ENCODE data around the gene FAM234B. TPM values are rescaled to one million over a fixed set of nuclear protein-coding genes. Genes with fewer than 3 reads are reported as not detected.

The FAM234B gene
- total RNA-seq, 1 donor from 2014 or later: 18.7 TPM

GRCh38 chr12:13007496-13008233 is 36.5 kb upstream of the FAM234B start:
- Mint-ChIP-seq H3K4me3 (ENCODE audit: low read depth) (no peak overlapping the region), H3K4me1 (ENCODE audit: low read depth) (peaks cover 24% of the 10 kb centered on the region), H3K9me3 (ENCODE audit: low read depth) (no peaks in the 10 kb centered on the region), H3K27ac (no peak overlapping the region), H3K36me3 (ENCODE audit: insufficient read depth) (no peaks in the 10 kb centered on the region), H3K27me3 (peaks cover 21% of the 10 kb centered on the region)
- TF ChIP-seq CTCF (IDR thresholded peaks at IDR 0.05; ENCODE audit: unreplicated experiment): no peak
- DNase-seq (ENCODE audit: low spot score, unreplicated experiment): no peak

- Mint-ChIP-seq H3K4me3 (ENCODE audit: low read depth) (no peak overlapping the region), H3K4me1 (ENCODE audit: low read depth) (peaks cover 24% of the 10 kb centered on the region), H3K27me3 (peaks cover 12% of the 10 kb centered on the region), H3K9me3 (ENCODE audit: low read depth) (no peaks in the 10 kb centered on the region), H3K36me3 (ENCODE audit: insufficient read depth) (no peaks in the 10 kb centered on the region), H3K27ac (no peak overlapping the region)
- DNase-seq (ENCODE audit: low spot score, unreplicated experiment): no peak
- TF ChIP-seq CTCF (IDR thresholded peaks at IDR 0.05; ENCODE audit: unreplicated experiment): no peak
Observed at GRCh38 chr12:13008741-13009380, 35.3 kb upstream of the FAM234B start.

DNA sequence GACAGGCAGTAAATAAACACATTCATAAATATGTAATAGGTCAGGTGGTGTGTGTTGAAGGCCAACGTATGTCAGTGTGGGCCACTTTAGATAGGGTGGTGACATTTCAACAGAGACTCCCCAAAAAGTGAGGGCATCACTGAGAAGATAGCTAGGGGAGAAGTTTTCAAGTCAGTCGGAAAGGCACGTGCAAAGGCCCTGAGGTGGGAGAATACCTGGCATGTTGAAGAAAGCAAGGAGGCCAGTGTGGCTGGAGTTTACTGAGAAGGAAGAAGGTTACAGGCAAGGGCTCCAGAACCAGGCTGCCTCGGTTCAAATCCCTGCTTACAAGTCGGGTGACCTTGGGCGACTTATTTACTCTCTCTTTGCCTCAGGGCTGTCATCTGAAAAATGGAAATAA is 33.1 kb upstream of the FAM234B start:
- Mint-ChIP-seq H3K27me3 (peaks cover 6% of the 10 kb centered on the region), H3K4me1 (ENCODE audit: low read depth) (peaks cover 16% of the 10 kb centered on the region), H3K36me3 (ENCODE audit: insufficient read depth) (no peaks in the 10 kb centered on the region), H3K9me3 (ENCODE audit: low read depth) (no peaks in the 10 kb centered on the region), H3K27ac (no peak overlapping the region), H3K4me3 (ENCODE audit: low read depth) (no peak overlapping the region)
- no peak for DNase-seq (ENCODE audit: low spot score, unreplicated experiment)
- TF ChIP-seq CTCF (IDR thresholded peaks at IDR 0.05; ENCODE audit: unreplicated experiment): no peak

DNA sequence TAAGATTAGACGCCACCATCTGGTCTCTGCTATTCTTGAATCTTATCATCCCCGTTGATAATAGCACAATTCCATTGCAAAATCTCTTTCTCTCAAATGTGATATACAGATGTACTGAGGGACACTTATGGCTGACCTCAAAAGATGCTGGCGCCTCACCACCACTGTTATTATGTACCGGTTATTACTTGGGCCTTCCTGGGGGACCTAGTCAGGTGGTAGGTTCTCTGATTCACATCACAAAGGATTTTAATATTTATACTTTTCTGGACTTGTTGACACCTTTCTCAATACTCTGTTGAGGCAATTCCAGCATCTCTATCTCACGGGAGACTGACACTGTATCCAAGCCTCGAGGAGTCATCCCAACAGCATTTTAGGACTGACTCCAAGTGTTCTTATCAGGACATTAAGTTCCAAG is 21.3 kb upstream of the FAM234B start:
- Mint-ChIP-seq H3K36me3 (ENCODE audit: insufficient read depth) (no peaks in the 10 kb centered on the region), H3K9me3 (ENCODE audit: low read depth) (no peaks in the 10 kb centered on the region), H3K27me3 (peaks cover 4% of the 10 kb centered on the region), H3K4me1 (ENCODE audit: low read depth) (no peaks in the 10 kb centered on the region), H3K27ac (no peak overlapping the region), H3K4me3 (ENCODE audit: low read depth) (no peak overlapping the region)
- TF ChIP-seq CTCF (IDR thresholded peaks at IDR 0.05; ENCODE audit: unreplicated experiment): no peak
- no peak for DNase-seq (ENCODE audit: low spot score, unreplicated experiment)

DNA sequence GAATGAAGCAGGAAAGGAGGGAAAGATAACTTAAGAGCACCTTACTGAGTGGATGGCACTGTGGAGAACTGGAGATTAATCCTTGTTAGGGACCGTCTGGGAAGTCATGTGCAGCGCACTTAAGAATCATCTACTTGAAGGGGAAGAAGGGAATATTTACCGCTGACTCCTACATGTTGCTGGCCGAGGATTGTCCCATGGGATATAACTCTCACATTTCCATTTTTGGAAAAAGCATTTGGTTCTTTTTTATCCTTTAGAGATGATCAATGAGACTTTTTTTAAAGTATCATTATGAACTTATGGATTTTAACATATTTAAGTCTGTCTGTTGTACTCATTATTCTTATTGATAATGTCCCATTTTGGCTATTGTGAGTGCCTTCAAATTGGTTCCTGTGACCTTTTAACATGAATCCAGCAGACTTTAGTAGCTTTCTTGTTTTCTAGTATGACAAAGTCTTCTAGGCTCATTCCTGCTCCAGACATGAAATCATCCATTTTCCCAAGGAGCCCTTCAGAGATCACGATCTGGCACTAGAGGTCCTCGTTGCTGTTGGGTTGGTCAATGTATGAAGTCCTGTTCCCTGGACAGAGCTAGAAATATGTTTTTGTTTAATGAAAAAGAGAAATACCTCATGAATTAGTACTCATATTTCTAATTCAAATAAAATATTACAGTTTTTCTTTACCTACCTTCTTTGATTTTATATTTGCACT is 20.2 kb upstream of the FAM234B start:
- H3K4me3 Mint-ChIP-seq (ENCODE audit: low read depth): no peak overlapping the region
- no peaks in the 10 kb centered on the region for H3K9me3 Mint-ChIP-seq (ENCODE audit: low read depth)
- peak; percentile 13 for TF ChIP-seq CTCF (IDR thresholded peaks at IDR 0.05; ENCODE audit: unreplicated experiment)
- no peaks in the 10 kb centered on the region for H3K4me1 Mint-ChIP-seq (ENCODE audit: low read depth)
- no peaks in the 10 kb centered on the region for H3K36me3 Mint-ChIP-seq (ENCODE audit: insufficient read depth)
- H3K27ac Mint-ChIP-seq: no peak overlapping the region
- peaks cover 4% of the 10 kb centered on the region for H3K27me3 Mint-ChIP-seq
- no peak for DNase-seq (ENCODE audit: low spot score, unreplicated experiment)
